Neural progenitor cell (in vitro differentiated cells): ENCODE data around the gene RARS2.

Source experiments
- EZH2 ChIP-seq: fragments of 200-600 bp; sonication (generic); IDR thresholded peaks from 2 replicates; pipeline ENCODE4 v1.6.1; 2017; ENCODE audit warnings: antibody characterized with exemption, mild to moderate bottlenecking, moderate library complexity
- TF ChIP-seq, protein P1 (sequence below): fragments of 200-600 bp; sonication (generic); IDR thresholded peaks from 2 replicates; pipeline ENCODE4 v1.5.1; 2017; ENCODE audit warnings: antibody characterized with exemption, mild to moderate bottlenecking

DNA sequence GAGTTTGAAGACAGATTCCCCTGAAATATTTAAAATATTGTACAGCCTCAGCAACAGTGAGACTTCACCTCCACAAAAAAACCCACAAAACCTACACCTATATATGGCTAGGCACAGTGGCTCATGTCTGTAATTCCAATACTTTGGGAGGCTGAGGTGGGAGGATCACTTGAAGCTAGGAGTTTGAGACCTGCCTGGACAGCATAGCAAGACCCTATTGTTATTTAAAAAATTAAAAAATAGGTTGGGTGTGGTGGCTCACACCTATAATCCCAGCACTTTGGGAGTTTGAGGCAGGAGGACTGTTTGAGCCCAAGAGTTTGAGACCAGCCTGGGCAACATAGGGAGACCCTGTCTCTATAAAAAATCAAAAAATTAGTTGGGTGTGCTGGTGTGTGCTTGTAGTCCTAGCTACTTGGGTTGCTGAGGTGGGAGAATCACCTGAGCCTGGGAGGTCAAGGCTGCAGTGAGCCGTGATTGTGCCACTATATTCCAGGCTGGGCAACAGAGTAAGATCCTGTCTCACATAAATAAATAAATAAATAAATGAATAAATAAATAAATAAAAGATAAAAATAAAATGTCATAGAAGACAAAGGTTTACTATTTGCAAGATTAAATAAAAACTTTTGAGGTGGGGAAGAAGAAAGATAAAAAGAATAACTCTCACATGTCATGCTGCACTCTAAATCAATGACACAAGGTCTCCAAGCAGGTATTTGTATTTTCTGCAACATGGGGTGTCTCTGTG lies 51.1 kb downstream of the RARS2 start:
- TF ChIP-seq, protein P1, sequence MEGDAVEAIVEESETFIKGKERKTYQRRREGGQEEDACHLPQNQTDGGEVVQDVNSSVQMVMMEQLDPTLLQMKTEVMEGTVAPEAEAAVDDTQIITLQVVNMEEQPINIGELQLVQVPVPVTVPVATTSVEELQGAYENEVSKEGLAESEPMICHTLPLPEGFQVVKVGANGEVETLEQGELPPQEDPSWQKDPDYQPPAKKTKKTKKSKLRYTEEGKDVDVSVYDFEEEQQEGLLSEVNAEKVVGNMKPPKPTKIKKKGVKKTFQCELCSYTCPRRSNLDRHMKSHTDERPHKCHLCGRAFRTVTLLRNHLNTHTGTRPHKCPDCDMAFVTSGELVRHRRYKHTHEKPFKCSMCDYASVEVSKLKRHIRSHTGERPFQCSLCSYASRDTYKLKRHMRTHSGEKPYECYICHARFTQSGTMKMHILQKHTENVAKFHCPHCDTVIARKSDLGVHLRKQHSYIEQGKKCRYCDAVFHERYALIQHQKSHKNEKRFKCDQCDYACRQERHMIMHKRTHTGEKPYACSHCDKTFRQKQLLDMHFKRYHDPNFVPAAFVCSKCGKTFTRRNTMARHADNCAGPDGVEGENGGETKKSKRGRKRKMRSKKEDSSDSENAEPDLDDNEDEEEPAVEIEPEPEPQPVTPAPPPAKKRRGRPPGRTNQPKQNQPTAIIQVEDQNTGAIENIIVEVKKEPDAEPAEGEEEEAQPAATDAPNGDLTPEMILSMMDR: no peak
- TF ChIP-seq EZH2: no peak
